ENCODE measurements around the gene C2CD4B. TPM values are rescaled to one million over a fixed set of nuclear protein-coding genes. Genes with fewer than 3 reads are reported as not detected.

The C2CD4B gene
- total and polyA plus RNA-seq, 9 donors: 1.1 to 6.8 (median 3.2) TPM

DNA sequence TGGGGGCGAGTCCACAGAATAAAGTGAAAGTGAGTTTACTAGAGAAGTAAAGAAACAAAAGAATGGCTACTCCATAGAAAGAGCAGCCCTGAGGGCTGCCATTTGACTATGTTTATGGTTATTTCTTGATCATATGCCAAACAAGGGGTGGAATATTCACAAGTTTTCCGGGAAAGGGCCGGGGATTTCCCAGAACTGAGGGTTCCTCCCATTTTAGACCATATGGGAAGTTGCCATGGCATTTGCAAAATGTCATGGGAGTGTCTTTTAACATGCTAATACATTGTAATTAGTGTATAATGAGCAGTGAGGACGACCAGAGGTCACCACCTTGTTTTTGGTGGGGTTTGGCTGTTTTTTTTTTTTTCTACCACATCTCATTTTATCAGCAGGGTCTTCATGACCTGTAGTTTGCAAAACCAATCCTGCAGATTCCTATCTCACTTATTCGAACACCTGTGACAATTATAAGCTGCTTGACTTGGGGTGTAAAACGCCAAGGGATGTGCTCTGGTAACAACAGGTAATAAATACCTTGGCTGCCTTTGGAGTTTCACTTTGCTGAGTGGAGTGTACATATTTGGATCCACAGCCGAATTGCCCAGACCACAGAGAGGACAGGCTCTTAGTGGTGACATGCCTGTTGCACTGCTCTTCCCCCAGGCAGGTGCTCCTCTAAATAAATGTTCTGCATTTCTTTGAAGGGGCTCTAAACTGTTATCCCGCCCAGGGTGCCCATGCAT, 43.6 kb downstream of the C2CD4B start:
- H3K9me3 ChIP-seq (replicated peaks; ENCODE audit: control insufficient read depth, low read depth, low read length): no peaks in the 10 kb centered on the region
- no peaks in the 10 kb centered on the region for H3K4me1 ChIP-seq (ENCODE audit: control insufficient read depth, insufficient read depth, low read length)
- no peak for DNase-seq
- no peaks in the 10 kb centered on the region for H3K36me3 ChIP-seq (ENCODE audit: control insufficient read depth, insufficient read depth, low read length)
- no peak overlapping the region for H3K4me3 ChIP-seq (ENCODE audit: low read length)
- WGBS (ENCODE audit: insufficient coverage): 90% methylated on average over 2 of the region's 8 CpGs
- H3K27ac ChIP-seq (ENCODE audit: low read length): no peak overlapping the region
- no peaks in the 10 kb centered on the region for H3K27me3 ChIP-seq (ENCODE audit: control insufficient read depth, insufficient read depth, low read length)

DNA sequence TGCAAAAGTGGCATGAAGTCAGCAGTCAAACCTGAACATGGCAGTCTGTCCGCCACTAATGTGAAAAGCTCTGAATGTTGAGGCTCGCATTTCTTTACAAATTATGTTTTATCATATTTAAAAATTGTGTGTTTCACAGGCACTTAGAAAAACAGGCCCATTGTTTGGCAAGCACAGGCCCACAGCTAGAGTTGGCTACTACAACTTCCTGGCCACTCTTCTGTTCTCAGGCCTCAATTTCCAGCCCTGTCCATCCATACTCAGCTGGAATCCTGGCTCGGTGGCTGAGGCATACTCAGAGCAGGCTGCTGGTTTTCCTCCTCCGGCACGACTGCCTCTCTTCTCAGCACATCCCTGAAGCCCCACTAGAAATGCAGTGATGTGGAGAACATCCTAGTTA, 44.3 kb downstream of the C2CD4B start:
- Histone ChIP-seq H3K4me3 (ENCODE audit: low read length) (no peak overlapping the region), H3K9me3 (replicated peaks; ENCODE audit: control insufficient read depth, low read depth, low read length) (no peaks in the 10 kb centered on the region), H3K36me3 (ENCODE audit: control insufficient read depth, insufficient read depth, low read length) (no peaks in the 10 kb centered on the region), H3K27me3 (ENCODE audit: control insufficient read depth, insufficient read depth, low read length) (no peaks in the 10 kb centered on the region), H3K27ac (ENCODE audit: low read length) (no peak overlapping the region), H3K4me1 (ENCODE audit: control insufficient read depth, insufficient read depth, low read length) (no peaks in the 10 kb centered on the region)
- WGBS (ENCODE audit: insufficient coverage): 60% methylated on average over 1 of the region's 5 CpGs
- DNase-seq: no peak

DNA sequence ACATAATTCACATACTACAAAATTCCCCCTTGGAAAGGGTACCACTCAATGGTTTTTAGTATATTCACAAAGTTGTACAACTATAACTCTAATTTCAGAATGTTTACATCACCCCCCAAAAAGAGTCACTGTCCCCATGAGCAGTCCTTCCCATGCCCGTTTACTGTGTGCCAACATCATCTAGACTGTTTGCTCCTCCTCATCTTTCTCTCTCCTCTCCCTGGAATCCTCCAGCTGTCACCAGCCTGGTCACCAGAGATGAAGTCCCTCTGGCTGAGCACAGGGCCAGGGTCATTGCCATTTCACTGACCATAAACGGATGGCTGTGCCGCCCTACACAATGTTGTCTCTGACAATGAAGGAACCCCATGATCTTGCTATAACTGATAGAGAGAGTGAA, 45.2 kb downstream of the C2CD4B start:
- DNase-seq: peak; percentile 27
- no peak overlapping the region for H3K4me3 ChIP-seq (ENCODE audit: low read length)
- H3K36me3 ChIP-seq (ENCODE audit: control insufficient read depth, insufficient read depth, low read length): no peaks in the 10 kb centered on the region
- H3K27ac ChIP-seq (ENCODE audit: low read length): peak overlapping the region; percentile 74
- WGBS (ENCODE audit: insufficient coverage): 91% methylated on average over 3 of the region's 3 CpGs
- no peaks in the 10 kb centered on the region for H3K27me3 ChIP-seq (ENCODE audit: control insufficient read depth, insufficient read depth, low read length)
- no peaks in the 10 kb centered on the region for H3K4me1 ChIP-seq (ENCODE audit: control insufficient read depth, insufficient read depth, low read length)
- no peaks in the 10 kb centered on the region for H3K9me3 ChIP-seq (replicated peaks; ENCODE audit: control insufficient read depth, low read depth, low read length)

DNA sequence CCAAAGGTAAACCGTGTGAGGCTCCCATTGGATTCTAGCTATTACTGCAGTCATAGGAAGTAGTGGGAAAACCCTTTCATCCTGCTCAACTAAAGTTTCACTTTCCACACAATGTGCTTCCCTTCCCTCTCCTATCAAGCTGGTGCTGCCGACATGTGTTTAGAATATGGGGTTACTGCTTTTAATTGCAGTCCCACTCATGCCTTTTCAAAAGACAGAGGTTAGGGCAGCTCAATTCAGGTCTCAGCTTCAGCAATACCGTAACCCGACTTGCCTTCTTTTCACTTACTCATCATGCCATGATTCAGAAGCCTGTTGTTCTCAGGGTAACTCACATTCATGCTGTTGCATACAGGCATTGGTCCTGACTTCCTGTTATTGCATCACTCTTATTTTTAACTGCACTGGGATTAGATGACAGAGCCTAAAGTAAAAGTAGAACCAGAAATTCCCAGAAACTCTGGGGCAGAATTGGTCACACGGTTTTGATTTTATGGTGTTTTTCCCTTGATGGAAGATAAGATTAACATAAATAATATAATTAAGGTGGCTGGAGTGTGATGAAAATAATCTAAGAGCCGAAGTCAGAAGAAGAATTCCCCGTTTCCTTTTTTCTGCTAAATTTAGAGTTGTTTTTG, 45.7 kb downstream of the C2CD4B start:
- Histone ChIP-seq H3K4me1 (ENCODE audit: control insufficient read depth, insufficient read depth, low read length) (no peaks in the 10 kb centered on the region), H3K4me3 (ENCODE audit: low read length) (no peak overlapping the region), H3K9me3 (replicated peaks; ENCODE audit: control insufficient read depth, low read depth, low read length) (no peaks in the 10 kb centered on the region), H3K36me3 (ENCODE audit: control insufficient read depth, insufficient read depth, low read length) (no peaks in the 10 kb centered on the region), H3K27ac (ENCODE audit: low read length) (peak overlapping the region; percentile 74), H3K27me3 (ENCODE audit: control insufficient read depth, insufficient read depth, low read length) (no peaks in the 10 kb centered on the region)
- DNase-seq: peak; percentile 67
- WGBS (ENCODE audit: insufficient coverage): no CpG with 5 or more reads among the region's 7 CpGs

DNA sequence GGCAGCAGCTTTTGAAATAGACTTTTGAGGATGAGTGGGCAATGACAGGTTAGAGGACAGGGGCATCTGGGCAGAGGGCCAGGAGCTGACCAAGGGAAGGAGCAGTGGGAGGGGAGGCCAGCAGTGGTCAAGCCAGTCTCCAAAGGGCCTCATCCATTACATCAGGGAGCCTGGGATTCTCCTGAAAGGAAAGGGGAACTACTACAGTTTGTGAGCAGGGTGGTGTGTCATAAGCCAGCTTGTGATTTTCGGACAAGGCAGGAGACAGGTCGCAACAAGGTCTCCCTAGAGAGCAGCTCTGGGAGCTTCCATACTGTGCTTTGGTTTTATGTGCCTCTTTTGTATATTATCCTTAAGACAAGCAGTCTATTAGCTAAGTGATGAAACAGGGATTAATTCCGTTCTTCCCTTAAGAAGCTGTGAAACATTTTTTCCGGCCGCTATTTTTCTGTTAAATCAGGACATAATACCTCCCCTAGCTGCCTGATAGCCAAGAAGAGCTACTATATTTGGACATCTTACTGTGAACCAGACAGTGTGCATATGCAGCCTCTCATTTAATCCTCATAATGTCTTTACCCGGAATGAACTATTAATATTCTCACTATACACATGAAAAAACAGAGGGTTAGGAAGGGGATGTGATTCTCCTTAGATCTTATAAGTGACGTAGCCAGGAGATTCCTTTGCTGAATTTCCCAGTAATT, 46.4 kb downstream of the C2CD4B start:
- H3K27me3 ChIP-seq (ENCODE audit: control insufficient read depth, insufficient read depth, low read length): no peaks in the 10 kb centered on the region
- no peaks in the 10 kb centered on the region for H3K36me3 ChIP-seq (ENCODE audit: control insufficient read depth, insufficient read depth, low read length)
- H3K4me3 ChIP-seq (ENCODE audit: low read length): no peak overlapping the region
- peak overlapping the region; percentile 74 for H3K27ac ChIP-seq (ENCODE audit: low read length)
- DNase-seq: no peak
- no peaks in the 10 kb centered on the region for H3K9me3 ChIP-seq (replicated peaks; ENCODE audit: control insufficient read depth, low read depth, low read length)
- no CpG with 5 or more reads among the region's 7 CpGs for WGBS (ENCODE audit: insufficient coverage)
- no peaks in the 10 kb centered on the region for H3K4me1 ChIP-seq (ENCODE audit: control insufficient read depth, insufficient read depth, low read length)

DNA sequence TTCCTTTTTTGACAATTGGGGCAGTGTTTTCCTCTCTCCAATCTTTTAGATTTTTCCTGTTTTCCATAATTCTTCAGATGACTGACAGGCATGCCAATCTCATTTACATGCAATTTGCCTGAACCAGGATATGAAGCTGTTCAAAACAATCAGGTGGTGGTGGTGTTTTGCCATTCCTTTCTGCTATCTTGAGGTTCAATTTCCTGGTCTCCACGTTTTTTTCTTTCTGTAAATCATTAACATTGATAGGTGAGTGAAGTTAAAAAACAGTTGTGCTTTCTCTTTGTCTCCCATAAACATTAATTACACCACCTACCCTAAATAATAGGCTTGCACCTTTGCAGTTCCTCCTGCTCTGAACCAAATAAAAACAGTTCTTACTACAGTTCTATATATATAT, 49.2 kb downstream of the C2CD4B start:
- Histone ChIP-seq H3K9me3 (replicated peaks; ENCODE audit: control insufficient read depth, low read depth, low read length) (no peaks in the 10 kb centered on the region), H3K4me3 (ENCODE audit: low read length) (no peak overlapping the region), H3K36me3 (ENCODE audit: control insufficient read depth, insufficient read depth, low read length) (no peaks in the 10 kb centered on the region), H3K4me1 (ENCODE audit: control insufficient read depth, insufficient read depth, low read length) (peaks cover 11% of the 10 kb centered on the region), H3K27ac (ENCODE audit: low read length) (no peak overlapping the region), H3K27me3 (ENCODE audit: control insufficient read depth, insufficient read depth, low read length) (no peaks in the 10 kb centered on the region)
- whole genome bisulfite sequencing (ENCODE audit: insufficient coverage): no CpG with 5 or more reads among the region's 1 CpG
- DNase-seq: no peak

Other genes starting within 250 kb of the C2CD4B start
- gene VPS13C, start 104.8 kb downstream of the C2CD4B start, total RNA-seq: 38.3 TPM
- 10 to 100 TPM; 20.8 to 39.1 (median 26.1) TPM for gene VPS13C, start 104.8 kb downstream of the C2CD4B start, polyA plus RNA-seq (ENCODE audit: insufficient read depth in 1 of 8, insufficient read length in 8 of 8, low replicate concordance in 1 of 8)
- gene C2CD4A, start 98.3 kb downstream of the C2CD4B start, total RNA-seq: under 0.01 TPM
- gene C2CD4A, start 98.3 kb downstream of the C2CD4B start, polyA plus RNA-seq (ENCODE audit: insufficient read depth in 1 of 8, insufficient read length in 8 of 8, low replicate concordance in 1 of 8): under 1 TPM in 5 of 8 donors, not detected in 3; 0.04 to 0.19 (median 0.06) TPM
- 51.2 TPM for gene TLN2, start 225.3 kb upstream of the C2CD4B start, total RNA-seq
- gene TLN2, start 225.3 kb upstream of the C2CD4B start, polyA plus RNA-seq (ENCODE audit: insufficient read depth in 1 of 8, insufficient read length in 8 of 8, low replicate concordance in 1 of 8): 10 to 100 TPM; 49.7 to 76.3 (median 65.3) TPM